NB4 (cell line): ENCODE results near the gene ZDHHC11.

Source experiments
- DNase-seq: peaks from one replicate; pipeline ENCODE4 v3.0.0; 2010; ENCODE audit warnings: low read depth
- H3K4me3 ChIP-seq: one replicate; pipeline ENCODE4 v1.5.1; 2011; ENCODE audit warnings: mild to moderate bottlenecking, low read depth, low read length, moderate library complexity
- CTCF ChIP-seq: IDR thresholded peaks from one replicate; pipeline ENCODE4 v1.5.1; 2012; ENCODE audit warnings: low read depth, low read length
- MAX ChIP-seq: IDR thresholded peaks from 2 replicates; pipeline ENCODE4 v1.6.1; 2011; ENCODE audit warnings: low read depth, low read length
- MYC ChIP-seq: IDR thresholded peaks from 2 replicates; pipeline ENCODE4 v1.6.1; 2011; ENCODE audit warnings: low read depth, low read length
- POLR2A ChIP-seq: IDR thresholded peaks from 2 replicates; pipeline ENCODE4 v1.6.1; 2011; ENCODE audit warnings: mild to moderate bottlenecking; ENCODE audit not compliant: insufficient read length; ENCODE audit errors: extremely low read depth

Gene ZDHHC11

GRCh38 chr5:876398-877365, 25.9 kb upstream of the ZDHHC11 start:
- no peak overlapping the region for H3K4me3 ChIP-seq
- TF ChIP-seq POLR2A (no peak), MYC (no peak), MAX (no peak), CTCF (no peak)
- no peak for DNase-seq

GRCh38 chr5:875931-876330, 25.1 kb upstream of the ZDHHC11 start:
- DNase-seq: no peak
- no peak overlapping the region for H3K4me3 ChIP-seq
- TF ChIP-seq MAX (no peak), MYC (no peak), CTCF (no peak), POLR2A (no peak)

GRCh38 chr5:873328-873727, 22.5 kb upstream of the ZDHHC11 start:
- TF ChIP-seq MYC (no peak), MAX (no peak), CTCF (no peak), POLR2A (no peak)
- no peak for DNase-seq
- H3K4me3 ChIP-seq: no peak overlapping the region

GRCh38 chr5:872301-872700, 21.5 kb upstream of the ZDHHC11 start:
- no peak overlapping the region for H3K4me3 ChIP-seq
- DNase-seq: no peak
- no peak for TF ChIP-seq MAX
- TF ChIP-seq MYC: no peak
- no peak for TF ChIP-seq POLR2A
- TF ChIP-seq CTCF: no peak

- no peak overlapping the region for H3K4me3 ChIP-seq
- DNase-seq: no peak
- no peak for TF ChIP-seq MAX
- TF ChIP-seq MYC: no peak
- no peak for TF ChIP-seq POLR2A
- no peak for TF ChIP-seq CTCF
These were observed 21.0 kb upstream of the ZDHHC11 start for GRCh38 chr5:871596-872298.
